Skeletal muscle tissue (tissue), 4 donors: ENCODE results near the gene POLR1A. TPM values are rescaled to one million over a fixed set of nuclear protein-coding genes. Genes with fewer than 3 reads are reported as not detected.
A peak's percentile ranks its signal among the peaks of the same experiment; 100 is the strongest.
"Not testable (repeated sequence)": the region's sequence is repeated elsewhere in the genome, so short reads cannot be mapped to it uniquely, and the experiment has no call there.

Experiments used
- H3K27ac ChIP-seq: one replicate; pipeline ENCODE4 v1.7.0; 2013; ENCODE audit warnings: mild to moderate bottlenecking, low read depth, low read length, inconsistent platforms
- H3K27me3 ChIP-seq, 3 donors: one replicate each; pipeline ENCODE4 v1.7.0; 2013; ENCODE audit warnings: low read length in 3 of 3; ENCODE audit not compliant: control insufficient read depth in 3 of 3, insufficient read depth in 3 of 3
- H3K36me3 ChIP-seq, 3 donors: one replicate each; pipeline ENCODE4 v1.7.0; 2013; ENCODE audit warnings: low read length in 3 of 3; ENCODE audit not compliant: control insufficient read depth in 3 of 3, insufficient read depth in 3 of 3
- H3K4me1 ChIP-seq, 3 donors: one replicate each; pipeline ENCODE4 v1.7.0; 2013; ENCODE audit warnings: low read length in 3 of 3, mild to moderate bottlenecking in 3 of 3; ENCODE audit not compliant: control insufficient read depth in 3 of 3, insufficient read depth in 3 of 3
- H3K4me3 ChIP-seq, 3 donors: one replicate each; pipeline ENCODE4 v1.7.0; 2013; ENCODE audit warnings: low read length in 3 of 3
- H3K9ac ChIP-seq, 3 donors: one replicate each; pipeline ENCODE4 v1.7.0; 2013; ENCODE audit warnings: low read length in 3 of 3, mild to moderate bottlenecking in 3 of 3, moderate library complexity in 2 of 3, low read depth in 1 of 3
- H3K9me3 ChIP-seq, 3 donors: one replicate each; pipeline ENCODE4 v1.7.0; 2013; ENCODE audit warnings: low read length in 3 of 3; ENCODE audit not compliant: control insufficient read depth in 3 of 3
- total RNA-seq: library from RNA; depleted of rRNA; stranded (reverse); fragments of >200 nt; gene quantifications from one replicate; pipeline ENCODE4 v1.2.3, GENCODE V29; 2014
- donor health status: Osteomylitis.

POLR1A gene
- total RNA-seq, 1 donor from 2014 or later, result 13.6 TPM

- Histone ChIP-seq H3K4me3 (no peak overlapping the region), H3K36me3 (no peaks in the 10 kb centered on the region), H3K9me3 (no peaks in the 10 kb centered on the region), H3K4me1 (peaks cover 49 to 59% (median 58%) of the 10 kb centered on the region in 3 donors), H3K27ac (peak overlapping the region; percentile 51), H3K9ac (peak overlapping the region in 1 of 3 donors; percentile 50), H3K27me3 (no peaks in the 10 kb centered on the region)
Observed at GRCh38 chr2:85997017-85997970, 108.4 kb downstream of the POLR1A start.

GRCh38 chr2:85996591-85996990 lies 109.1 kb downstream of the POLR1A start:
- Histone ChIP-seq H3K27me3 (no peaks in the 10 kb centered on the region), H3K9ac (peak overlapping the region in 2 of 3 donors; percentile 34 to 50), H3K27ac (peak overlapping the region; percentile 51), H3K4me1 (peaks cover 49 to 59% (median 58%) of the 10 kb centered on the region in 3 donors), H3K4me3 (peak overlapping the region in 1 of 3 donors; percentile 2), H3K9me3 (no peaks in the 10 kb centered on the region), H3K36me3 (no peaks in the 10 kb centered on the region)

GRCh38 chr2:85995648-85996529 lies 109.8 kb downstream of the POLR1A start:
- H3K9ac ChIP-seq, result no peak overlapping the region
- peaks cover 46 to 59% (median 58%) of the 10 kb centered on the region in 3 donors for H3K4me1 ChIP-seq

GRCh38 chr2:85994897-85995647 lies 110.6 kb downstream of the POLR1A start:
- no peak overlapping the region for H3K9ac ChIP-seq
- H3K4me1 ChIP-seq, result peaks cover 48 to 59% (median 58%) of the 10 kb centered on the region in 3 donors
- H3K4me3 ChIP-seq, result no peak overlapping the region
- no peaks in the 10 kb centered on the region for H3K36me3 ChIP-seq
- no peaks in the 10 kb centered on the region for H3K9me3 ChIP-seq
- no peaks in the 10 kb centered on the region for H3K27me3 ChIP-seq
- H3K27ac ChIP-seq, result no peak overlapping the region

More at GRCh38 chr2:85995648-85996529, 109.8 kb downstream of the POLR1A start:
- Histone ChIP-seq H3K9me3 (no peaks in the 10 kb centered on the region), H3K27ac (peak overlapping the region; percentile 7), H3K4me3 (no peak overlapping the region), H3K27me3 (no peaks in the 10 kb centered on the region), H3K36me3 (no peaks in the 10 kb centered on the region)

DNA sequence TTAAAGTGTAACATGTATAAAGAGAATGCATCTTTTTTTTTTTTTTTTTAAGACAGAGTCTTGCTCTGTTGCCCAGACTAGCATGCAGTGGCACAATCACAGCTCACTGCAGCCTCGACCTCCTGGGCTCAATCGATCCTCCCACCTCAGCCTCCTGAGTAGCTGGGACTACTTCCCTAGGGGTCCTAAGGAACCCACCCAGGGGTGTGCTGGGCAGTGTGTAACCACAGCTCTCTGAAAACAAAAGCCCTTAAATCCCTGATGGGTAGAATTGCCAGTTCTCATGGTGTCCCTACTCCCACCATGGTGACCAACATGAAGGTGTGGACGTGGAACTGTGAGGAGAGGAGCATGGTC lies 111.3 kb downstream of the POLR1A start:
- H3K4me1 ChIP-seq, result peaks cover 44 to 56% (median 54%) of the 10 kb centered on the region in 3 donors
- H3K4me3 ChIP-seq, result no peak overlapping the region
- no peaks in the 10 kb centered on the region for H3K27me3 ChIP-seq
- no peaks in the 10 kb centered on the region for H3K36me3 ChIP-seq
- no peaks in the 10 kb centered on the region for H3K9me3 ChIP-seq
- peak overlapping the region; percentile 62 for H3K27ac ChIP-seq
- H3K9ac ChIP-seq, result no peak overlapping the region

DNA sequence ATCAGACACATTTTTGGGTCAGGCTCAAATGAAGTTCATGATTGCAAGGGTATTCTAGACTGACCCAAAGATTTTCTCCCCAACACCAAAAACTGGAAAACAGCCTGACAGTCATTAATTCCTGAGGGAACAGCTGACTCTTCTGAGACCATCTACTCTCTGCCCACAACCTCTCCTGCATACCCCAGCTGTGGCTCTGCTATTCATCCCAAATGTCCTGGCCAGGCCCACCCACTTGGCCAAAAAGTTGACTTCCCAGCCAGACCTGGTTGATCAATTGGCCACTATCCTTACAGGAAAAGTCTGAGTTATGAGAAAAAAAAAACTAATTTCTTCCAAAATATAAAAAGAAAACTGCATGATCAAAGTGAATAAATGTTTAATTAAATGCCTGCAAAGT lies 113.1 kb downstream of the POLR1A start:
- no peaks in the 10 kb centered on the region for H3K36me3 ChIP-seq
- no peak overlapping the region for H3K4me3 ChIP-seq
- no peaks in the 10 kb centered on the region for H3K9me3 ChIP-seq
- peaks cover 47 to 53% (median 52%) of the 10 kb centered on the region in 3 donors for H3K4me1 ChIP-seq
- no peak overlapping the region for H3K27ac ChIP-seq
- H3K27me3 ChIP-seq, result no peaks in the 10 kb centered on the region
- H3K9ac ChIP-seq, result no peak overlapping the region

DNA sequence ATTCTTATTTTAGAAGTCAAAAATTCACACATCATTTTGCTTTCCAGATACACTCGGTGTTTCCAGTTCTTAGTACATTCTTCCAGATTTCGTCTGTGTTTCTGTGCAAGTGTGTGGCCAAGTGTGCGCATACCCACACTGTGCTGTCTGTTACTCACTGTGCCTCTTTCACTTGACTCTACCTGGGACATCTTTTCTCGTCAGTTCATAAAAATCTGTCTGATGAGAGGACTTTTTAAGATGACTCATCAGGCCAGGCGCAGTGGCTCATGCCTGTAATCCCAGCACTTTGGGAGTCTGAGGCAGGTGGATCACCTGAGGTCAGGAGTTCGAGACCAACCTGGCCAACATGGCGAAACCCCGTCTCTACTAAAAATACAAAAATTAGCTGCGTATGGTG lies 113.6 kb downstream of the POLR1A start:
- not testable (repeated sequence) for H3K27ac ChIP-seq, H3K9me3 ChIP-seq, H3K27me3 ChIP-seq, H3K4me3 ChIP-seq, H3K36me3 ChIP-seq, H3K9ac ChIP-seq
- peaks cover 44 to 53% (median 52%) of the 10 kb centered on the region in 3 donors for H3K4me1 ChIP-seq

- Histone ChIP-seq H3K36me3 (no peaks in the 10 kb centered on the region), H3K9me3 (no peaks in the 10 kb centered on the region), H3K4me1 (peaks cover 29 to 36% (median 34%) of the 10 kb centered on the region in 3 donors), H3K27me3 (no peaks in the 10 kb centered on the region), H3K4me3 (no peak overlapping the region), H3K27ac (no peak overlapping the region), H3K9ac (no peak overlapping the region)
Observed at GRCh38 chr2:85990084-85990483, 115.6 kb downstream of the POLR1A start.

DNA sequence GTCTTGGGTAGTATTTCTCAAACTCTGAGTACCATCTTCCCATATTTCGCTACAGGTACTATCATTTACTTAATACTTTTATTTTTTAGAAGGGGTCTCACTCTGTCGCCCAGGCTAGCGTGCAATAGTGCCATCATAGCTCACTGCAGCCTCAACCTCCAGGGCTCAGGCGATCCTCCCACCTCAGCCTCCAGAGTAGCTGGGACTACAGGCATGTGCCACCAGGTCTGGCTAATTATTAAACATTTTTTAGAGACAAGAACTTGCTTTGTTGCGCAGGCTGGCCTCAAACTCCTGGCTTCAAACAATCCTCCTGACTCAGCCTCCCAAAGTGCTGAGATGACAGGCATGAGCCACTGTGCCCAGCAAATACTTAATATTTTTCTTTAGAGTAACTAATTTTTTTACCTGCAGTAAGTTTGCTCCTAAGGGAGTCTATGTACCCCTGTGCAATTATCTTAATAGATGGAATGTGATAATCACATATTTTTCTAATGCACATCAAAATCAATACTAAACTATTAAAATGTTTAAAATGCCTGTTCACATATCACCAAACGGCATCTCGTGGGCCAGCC lies 116.3 kb downstream of the POLR1A start:
- Histone ChIP-seq H3K27ac (no peak overlapping the region), H3K27me3 (no peaks in the 10 kb centered on the region), H3K4me3 (no peak overlapping the region), H3K9me3 (no peaks in the 10 kb centered on the region), H3K4me1 (peaks cover 25 to 30% (median 26%) of the 10 kb centered on the region in 3 donors), H3K36me3 (no peaks in the 10 kb centered on the region), H3K9ac (no peak overlapping the region)
